WI38 (cell line): ENCODE measurements around the gene HSD17B8.

ENCODE experiments used
- H3K4me3 ChIP-seq: 2 replicates; pipeline ENCODE4 v1.5.1; 2011; ENCODE audit warnings: low read depth, mild to moderate bottlenecking, control low read depth, low read length
- TF ChIP-seq, protein P1 (sequence below): IDR thresholded peaks from 2 replicates; pipeline ENCODE4 v1.5.1; 2012; ENCODE audit warnings: low read depth, mild to moderate bottlenecking, control low read depth, low read length

HSD17B8 gene

DNA sequence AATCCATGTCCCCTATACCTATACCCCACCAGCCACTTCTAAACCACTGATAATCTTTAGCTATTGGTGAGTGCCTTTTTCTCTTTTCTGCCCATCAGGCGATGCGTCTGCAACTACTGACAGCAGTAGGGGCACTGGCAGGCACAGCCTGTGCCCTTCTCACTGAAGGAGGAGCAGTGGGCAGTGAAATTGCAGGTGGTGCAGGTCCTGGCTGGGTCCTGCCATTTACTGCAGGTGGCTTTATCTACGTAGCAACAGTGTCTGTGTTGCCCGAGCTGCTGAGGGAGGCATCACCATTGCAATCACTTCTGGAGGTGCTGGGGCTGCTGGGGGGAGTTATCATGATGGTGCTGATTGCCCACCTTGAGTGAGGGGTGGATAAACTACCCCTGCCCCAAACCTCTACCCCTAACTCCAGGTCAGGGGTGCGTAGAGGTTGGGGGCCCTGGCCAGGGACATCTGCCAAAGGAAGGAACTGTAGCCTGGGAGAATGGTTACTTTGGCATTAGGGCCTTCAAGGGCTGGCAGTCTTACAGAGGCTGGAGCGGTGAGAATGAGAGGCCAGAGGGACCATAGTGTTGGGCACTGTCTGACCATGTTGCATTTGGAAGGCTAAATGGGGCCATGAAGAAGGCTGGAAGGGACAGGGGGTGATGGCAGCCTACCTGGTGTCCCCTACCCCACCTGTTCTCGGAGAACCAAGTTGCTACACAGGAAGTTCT lies 851 bp upstream of the HSD17B8 start:
- TF ChIP-seq, protein P1, sequence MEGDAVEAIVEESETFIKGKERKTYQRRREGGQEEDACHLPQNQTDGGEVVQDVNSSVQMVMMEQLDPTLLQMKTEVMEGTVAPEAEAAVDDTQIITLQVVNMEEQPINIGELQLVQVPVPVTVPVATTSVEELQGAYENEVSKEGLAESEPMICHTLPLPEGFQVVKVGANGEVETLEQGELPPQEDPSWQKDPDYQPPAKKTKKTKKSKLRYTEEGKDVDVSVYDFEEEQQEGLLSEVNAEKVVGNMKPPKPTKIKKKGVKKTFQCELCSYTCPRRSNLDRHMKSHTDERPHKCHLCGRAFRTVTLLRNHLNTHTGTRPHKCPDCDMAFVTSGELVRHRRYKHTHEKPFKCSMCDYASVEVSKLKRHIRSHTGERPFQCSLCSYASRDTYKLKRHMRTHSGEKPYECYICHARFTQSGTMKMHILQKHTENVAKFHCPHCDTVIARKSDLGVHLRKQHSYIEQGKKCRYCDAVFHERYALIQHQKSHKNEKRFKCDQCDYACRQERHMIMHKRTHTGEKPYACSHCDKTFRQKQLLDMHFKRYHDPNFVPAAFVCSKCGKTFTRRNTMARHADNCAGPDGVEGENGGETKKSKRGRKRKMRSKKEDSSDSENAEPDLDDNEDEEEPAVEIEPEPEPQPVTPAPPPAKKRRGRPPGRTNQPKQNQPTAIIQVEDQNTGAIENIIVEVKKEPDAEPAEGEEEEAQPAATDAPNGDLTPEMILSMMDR, result no peak
- H3K4me3 ChIP-seq, result no peak overlapping the region

- no peak overlapping the region for H3K4me3 ChIP-seq
Observed at GRCh38 chr6:33204165-33204414, 365 bp upstream of the HSD17B8 start.

DNA sequence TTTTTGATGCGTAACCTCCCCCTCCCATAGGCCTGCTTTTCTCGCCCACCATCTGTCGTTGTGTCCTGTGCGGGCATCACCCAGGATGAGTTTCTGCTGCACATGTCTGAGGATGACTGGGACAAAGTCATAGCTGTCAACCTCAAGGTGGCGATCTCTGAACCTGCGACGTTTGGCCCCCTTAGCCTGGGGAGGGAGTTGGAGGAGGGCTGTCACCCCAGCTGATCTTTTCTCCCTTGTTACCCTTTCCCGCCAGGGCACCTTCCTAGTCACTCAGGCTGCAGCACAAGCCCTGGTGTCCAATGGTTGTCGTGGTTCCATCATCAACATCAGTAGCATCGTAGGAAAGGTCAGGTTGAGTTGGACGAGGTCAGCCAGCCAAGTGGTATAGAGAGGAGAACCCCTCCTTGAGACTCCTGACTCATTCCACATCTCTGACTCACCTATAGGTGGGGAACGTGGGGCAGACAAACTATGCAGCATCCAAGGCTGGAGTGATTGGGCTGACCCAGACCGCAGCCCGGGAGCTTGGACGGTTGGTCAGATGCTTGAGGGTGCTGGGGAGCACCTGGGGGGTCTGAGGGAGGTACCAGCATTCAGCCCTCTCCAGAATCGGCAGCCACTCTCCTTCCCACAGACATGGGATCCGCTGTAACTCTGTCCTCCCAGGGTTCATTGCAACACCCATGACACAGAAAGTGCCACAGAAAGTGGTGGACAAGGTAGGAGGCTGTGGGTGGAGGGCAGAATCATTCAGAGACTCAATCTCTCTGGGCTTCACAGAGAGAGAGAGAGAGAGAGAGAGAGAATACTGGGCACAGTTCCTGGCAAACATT lies 954 bp downstream of the HSD17B8 start:
- H3K4me3 ChIP-seq, result peak overlapping the region; percentile 68
- TF ChIP-seq, protein P1, result no peak

More at GRCh38 chr6:33204165-33204414, 365 bp upstream of the HSD17B8 start:
- TF ChIP-seq, protein P1, result no peak

GRCh38 chr6:33206027-33206863 lies 1.8 kb downstream of the HSD17B8 start:
- H3K4me3 ChIP-seq, result no peak overlapping the region
- TF ChIP-seq, protein P1, result no peak

- peak overlapping the region; percentile 84 for H3K4me3 ChIP-seq
- TF ChIP-seq, protein P1, result no peak
Observed at GRCh38 chr6:33206864-33207551, 2.6 kb downstream of the HSD17B8 start.

GRCh38 chr6:33207552-33208090 lies 3.2 kb downstream of the HSD17B8 start:
- H3K4me3 ChIP-seq, result peak overlapping the region; percentile 84
- TF ChIP-seq, protein P1, result no peak
